Astrocyte (in vitro differentiated cells and primary cell): ENCODE results near the gene TRHDE. TPM values are rescaled to one million over a fixed set of nuclear protein-coding genes. Genes with fewer than 3 reads are reported as not detected.
A peak's percentile ranks its signal among the peaks of the same experiment; 100 is the strongest.

Source experiments
- DNase-seq: peaks from one replicate; pipeline ENCODE4 v3.0.0-alpha.2; 2010; ENCODE audit warnings: low read depth
- FAIRE-seq: peaks from 2 replicates; lab custom pipeline; 2011; peaks lifted over from hg19 to GRCh38; lab: Jason Lieb, UNC
- H2AFZ ChIP-seq: 2 replicates; pipeline ENCODE4 v1.6.0; 2012; ENCODE audit warnings: low read depth, low read length, inconsistent platforms
- H3K27ac ChIP-seq: 2 replicates; pipeline ENCODE4 v1.5.1; 2011; ENCODE audit warnings: low read depth, low read length, inconsistent platforms
- H3K27me3 ChIP-seq: 2 replicates; pipeline ENCODE4 v1.6.0; 2011; ENCODE audit warnings: low read length, inconsistent platforms; ENCODE audit not compliant: insufficient read depth
- H3K36me3 ChIP-seq: 2 replicates; pipeline ENCODE4 v1.5.1; 2011; ENCODE audit warnings: low read length, inconsistent platforms; ENCODE audit not compliant: insufficient read depth
- H3K4me1 ChIP-seq: 2 replicates; pipeline ENCODE4 v1.5.1; 2011; ENCODE audit warnings: low read length, inconsistent platforms; ENCODE audit not compliant: insufficient read depth
- H3K4me2 ChIP-seq: 2 replicates; pipeline ENCODE4 v1.6.0; 2012; ENCODE audit warnings: low read length, inconsistent platforms
- H3K4me3 ChIP-seq: 2 replicates; pipeline ENCODE4 v1.5.1; 2011; ENCODE audit warnings: low read depth, mild to moderate bottlenecking, low read length, inconsistent platforms; ENCODE audit not compliant: insufficient read depth
- H3K79me2 ChIP-seq: 2 replicates; pipeline ENCODE4 v1.6.0; 2012; ENCODE audit warnings: mild to moderate bottlenecking, low read length, inconsistent platforms; ENCODE audit not compliant: insufficient read depth
- H3K9ac ChIP-seq: 2 replicates; pipeline ENCODE4 v1.6.0; 2012; ENCODE audit warnings: mild to moderate bottlenecking, low read length, inconsistent platforms
- H3K9me3 ChIP-seq: 2 replicates; pipeline ENCODE4 v1.5.1; 2012; ENCODE audit warnings: low read depth, mild to moderate bottlenecking, low read length, inconsistent platforms; ENCODE audit not compliant: insufficient read depth
- H4K20me1 ChIP-seq: 2 replicates; pipeline ENCODE4 v1.6.0; 2012; ENCODE audit warnings: low read length, inconsistent platforms; ENCODE audit not compliant: insufficient read depth
- H3K27ac Mint-ChIP-seq: one replicate; pipeline ENCODE4 v1.8.0; 2021; ENCODE audit warnings: mild to moderate bottlenecking, mixed read lengths; ENCODE audit not compliant: unreplicated experiment
- H3K27me3 Mint-ChIP-seq: one replicate; pipeline ENCODE4 v1.8.0; 2021; ENCODE audit warnings: low read depth, mixed read lengths; ENCODE audit not compliant: unreplicated experiment
- H3K36me3 Mint-ChIP-seq: one replicate; pipeline ENCODE4 v1.8.0; 2021; ENCODE audit warnings: low read depth, mixed read lengths; ENCODE audit not compliant: unreplicated experiment
- H3K4me1 Mint-ChIP-seq: one replicate; pipeline ENCODE4 v1.8.0; 2021; ENCODE audit warnings: low read depth, mixed read lengths; ENCODE audit not compliant: unreplicated experiment
- H3K4me3 Mint-ChIP-seq: one replicate; pipeline ENCODE4 v1.8.0; 2021; ENCODE audit warnings: mild to moderate bottlenecking, moderate library complexity, mixed read lengths; ENCODE audit not compliant: unreplicated experiment
- H3K9me3 Mint-ChIP-seq: one replicate; pipeline ENCODE4 v1.8.0; 2021; ENCODE audit warnings: mild to moderate bottlenecking, mixed read lengths; ENCODE audit not compliant: unreplicated experiment
- CTCF ChIP-seq: IDR thresholded peaks from 2 replicates; pipeline ENCODE4 v1.5.1; 2011; ENCODE audit warnings: low read depth, mild to moderate bottlenecking, inconsistent platforms, low read length, moderate library complexity; ENCODE audit not compliant: insufficient read depth
- EZH2 ChIP-seq: IDR thresholded peaks from 2 replicates; pipeline ENCODE4 v1.6.1; 2012; ENCODE audit warnings: mild to moderate bottlenecking, low read length, inconsistent platforms; ENCODE audit not compliant: insufficient read depth
- total RNA-seq: library from RNA; stranded (reverse); gene quantifications from 2 replicates; pipeline ENCODE4 v1.2.1, GENCODE V29; 2021

TRHDE gene
- total RNA-seq, 1 donor from 2014 or later = 1.4 TPM

- H3K9ac ChIP-seq = no peak overlapping the region
- FAIRE-seq (no peak), DNase-seq (no peak)
- Mint-ChIP-seq H3K4me3 (no peak overlapping the region), H3K9me3 (no peaks in the 10 kb centered on the region), H3K4me1 (no peaks in the 10 kb centered on the region), H3K27me3 (no peaks in the 10 kb centered on the region), H3K36me3 (no peaks in the 10 kb centered on the region), H3K27ac (no peak overlapping the region)
- no peaks in the 10 kb centered on the region for H3K36me3 ChIP-seq
- no peak overlapping the region for H2AFZ ChIP-seq
- H3K4me1 ChIP-seq = no peaks in the 10 kb centered on the region
- no peak overlapping the region for H3K4me2 ChIP-seq
- no peaks in the 10 kb centered on the region for H4K20me1 ChIP-seq
- no peak overlapping the region for H3K27ac ChIP-seq
- H3K4me3 ChIP-seq = no peak overlapping the region
- H3K9me3 ChIP-seq = no peaks in the 10 kb centered on the region
- no peaks in the 10 kb centered on the region for H3K27me3 ChIP-seq
- H3K79me2 ChIP-seq = peaks cover 6% of the 10 kb centered on the region
- no peak for TF ChIP-seq EZH2
- no peak for TF ChIP-seq CTCF
Measured at GRCh38 chr12:72318341-72318740, 46.2 kb downstream of the TRHDE start.

DNA sequence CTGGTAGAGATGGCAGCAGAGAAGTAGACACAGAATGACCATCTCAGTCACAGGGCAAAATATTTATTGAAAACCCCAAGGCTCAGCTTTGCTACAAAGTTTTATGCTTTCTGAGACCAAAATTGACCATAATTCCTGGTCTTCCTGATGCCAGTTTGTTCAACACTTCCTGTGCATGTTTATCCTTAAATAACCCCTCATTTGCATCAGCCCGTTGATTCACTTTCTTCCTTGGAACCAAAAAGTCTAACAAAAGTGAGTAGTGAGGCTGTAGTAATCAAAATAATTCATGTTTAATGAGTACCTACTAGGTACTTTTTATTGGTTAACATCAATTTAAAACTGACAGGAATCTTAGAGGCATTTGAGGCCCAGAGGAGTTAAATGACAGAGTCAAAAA, 51.7 kb downstream of the TRHDE start:
- TF ChIP-seq EZH2 = no peak
- TF ChIP-seq CTCF = no peak
- Histone ChIP-seq H3K4me3 (no peak overlapping the region), H3K4me1 (no peaks in the 10 kb centered on the region), H3K4me2 (no peak overlapping the region), H3K79me2 (no peaks in the 10 kb centered on the region), H3K36me3 (no peaks in the 10 kb centered on the region), H2AFZ (no peak overlapping the region), H3K27me3 (no peaks in the 10 kb centered on the region), H3K9me3 (no peaks in the 10 kb centered on the region), H3K9ac (no peak overlapping the region), H4K20me1 (no peaks in the 10 kb centered on the region), H3K27ac (no peak overlapping the region)
- Mint-ChIP-seq H3K4me3 (no peak overlapping the region), H3K27ac (no peak overlapping the region), H3K9me3 (no peaks in the 10 kb centered on the region), H3K27me3 (no peaks in the 10 kb centered on the region), H3K4me1 (no peaks in the 10 kb centered on the region), H3K36me3 (no peaks in the 10 kb centered on the region)
- DNase-seq = peak; percentile 13
- FAIRE-seq = no peak

DNA sequence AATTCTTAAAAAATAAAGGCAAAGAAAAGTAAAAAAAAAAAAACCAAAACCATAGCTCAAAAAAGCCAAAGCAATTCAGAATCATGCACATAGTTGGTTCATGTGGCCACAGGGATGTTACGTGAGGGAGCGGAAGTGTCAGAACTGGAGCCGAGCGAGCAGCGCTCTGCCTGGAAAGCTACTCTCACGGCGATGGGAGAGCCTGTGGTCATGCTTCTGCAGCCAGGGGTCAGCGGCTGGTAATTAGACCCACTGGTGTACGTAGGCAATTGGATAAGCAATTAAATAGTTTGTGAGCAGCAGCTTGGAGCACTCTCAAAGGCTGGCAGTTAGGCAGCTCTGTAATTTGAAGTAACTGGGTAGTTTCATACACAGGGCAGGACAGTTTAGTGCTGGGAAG, 58.1 kb downstream of the TRHDE start:
- no peak overlapping the region for H3K4me3 ChIP-seq
- H3K9me3 ChIP-seq = no peaks in the 10 kb centered on the region
- TF ChIP-seq CTCF (no peak), EZH2 (no peak)
- H3K27me3 ChIP-seq = no peaks in the 10 kb centered on the region
- Mint-ChIP-seq H3K9me3 (no peaks in the 10 kb centered on the region), H3K36me3 (no peaks in the 10 kb centered on the region), H3K4me1 (no peaks in the 10 kb centered on the region), H3K4me3 (no peak overlapping the region), H3K27me3 (no peaks in the 10 kb centered on the region), H3K27ac (no peak overlapping the region)
- no peaks in the 10 kb centered on the region for H3K79me2 ChIP-seq
- no peak for FAIRE-seq
- no peaks in the 10 kb centered on the region for H3K4me1 ChIP-seq
- H3K9ac ChIP-seq = no peak overlapping the region
- DNase-seq = peak; percentile 58
- peak overlapping the region; percentile 26 for H3K4me2 ChIP-seq
- H3K36me3 ChIP-seq = no peaks in the 10 kb centered on the region
- no peak overlapping the region for H3K27ac ChIP-seq
- no peak overlapping the region for H2AFZ ChIP-seq
- no peaks in the 10 kb centered on the region for H4K20me1 ChIP-seq
